ENCODE data around the gene JCAD. TPM values are rescaled to one million over a fixed set of nuclear protein-coding genes. Genes with fewer than 3 reads are reported as not detected.

JCAD gene
- total and polyA plus RNA-seq, 9 donors: 10.0 to 71.7 (median 23.8) TPM

DNA sequence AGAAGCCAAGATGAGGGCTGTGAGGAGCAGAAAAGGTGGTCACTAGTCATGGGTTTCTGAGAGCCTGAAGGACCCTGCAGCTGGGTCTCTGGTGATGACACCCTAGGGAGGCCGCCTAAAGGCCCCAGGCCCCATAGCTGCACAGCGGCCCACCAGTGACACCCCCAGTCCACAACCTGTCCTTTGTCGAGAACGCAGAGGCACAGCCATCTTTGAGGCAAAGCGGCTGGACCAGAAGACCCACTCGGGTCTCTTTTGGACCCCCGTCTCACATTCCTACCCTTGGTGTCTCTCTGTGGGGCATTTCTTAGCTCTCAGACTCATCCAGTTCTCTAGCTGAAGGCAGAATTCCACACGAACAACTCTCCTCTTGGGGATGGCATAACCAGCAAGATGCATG, 18.8 kb downstream of the JCAD start:
- intact Hi-C loops (cut with DNase I): no loop called here
- Histone ChIP-seq H3K9me3 (no peaks in the 10 kb centered on the region), H3K36me3 (no peaks in the 10 kb centered on the region), H3K4me3 (no peak overlapping the region), H3K27ac (no peak overlapping the region), H3K27me3 (no peaks in the 10 kb centered on the region), H3K4me1 (ENCODE audit: insufficient read depth) (peaks cover 3% of the 10 kb centered on the region)
- WGBS, 3 donors: 94 to 98% (median 95%) methylated on average over 8 of the region's 8 CpGs
- DNase-seq: no peak
- TF ChIP-seq, protein P1, sequence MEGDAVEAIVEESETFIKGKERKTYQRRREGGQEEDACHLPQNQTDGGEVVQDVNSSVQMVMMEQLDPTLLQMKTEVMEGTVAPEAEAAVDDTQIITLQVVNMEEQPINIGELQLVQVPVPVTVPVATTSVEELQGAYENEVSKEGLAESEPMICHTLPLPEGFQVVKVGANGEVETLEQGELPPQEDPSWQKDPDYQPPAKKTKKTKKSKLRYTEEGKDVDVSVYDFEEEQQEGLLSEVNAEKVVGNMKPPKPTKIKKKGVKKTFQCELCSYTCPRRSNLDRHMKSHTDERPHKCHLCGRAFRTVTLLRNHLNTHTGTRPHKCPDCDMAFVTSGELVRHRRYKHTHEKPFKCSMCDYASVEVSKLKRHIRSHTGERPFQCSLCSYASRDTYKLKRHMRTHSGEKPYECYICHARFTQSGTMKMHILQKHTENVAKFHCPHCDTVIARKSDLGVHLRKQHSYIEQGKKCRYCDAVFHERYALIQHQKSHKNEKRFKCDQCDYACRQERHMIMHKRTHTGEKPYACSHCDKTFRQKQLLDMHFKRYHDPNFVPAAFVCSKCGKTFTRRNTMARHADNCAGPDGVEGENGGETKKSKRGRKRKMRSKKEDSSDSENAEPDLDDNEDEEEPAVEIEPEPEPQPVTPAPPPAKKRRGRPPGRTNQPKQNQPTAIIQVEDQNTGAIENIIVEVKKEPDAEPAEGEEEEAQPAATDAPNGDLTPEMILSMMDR (IDR thresholded peaks at IDR 0.05): no peak
- TF ChIP-seq POLR2A (IDR thresholded peaks at IDR 0.05) (no peak), EP300 (IDR thresholded peaks at IDR 0.05) (no peak)

DNA sequence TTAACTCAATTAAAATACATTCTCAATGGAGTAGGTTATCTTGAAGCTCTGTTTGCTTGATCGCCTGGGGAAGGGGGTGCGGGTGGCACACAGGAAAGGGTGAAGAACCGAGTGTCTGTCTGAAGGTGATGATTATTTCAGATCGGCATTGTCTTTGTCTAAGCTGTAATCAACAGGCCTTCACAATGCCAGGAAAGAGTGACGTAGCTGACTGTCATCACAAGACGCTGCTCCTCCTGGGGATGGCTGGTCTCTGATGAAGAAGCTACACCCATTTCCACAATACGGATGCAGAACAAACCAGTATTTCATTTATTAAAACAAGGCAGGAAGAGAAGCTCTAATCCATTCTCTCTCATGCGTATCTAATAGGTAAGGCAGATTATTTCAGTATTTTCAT, 19.4 kb downstream of the JCAD start:
- no peak overlapping the region for H3K4me3 ChIP-seq
- H3K36me3 ChIP-seq: no peaks in the 10 kb centered on the region
- TF ChIP-seq EP300 (IDR thresholded peaks at IDR 0.05) (no peak), POLR2A (IDR thresholded peaks at IDR 0.05) (no peak)
- TF ChIP-seq, protein P1 (IDR thresholded peaks at IDR 0.05): no peak
- H3K27ac ChIP-seq: no peak overlapping the region
- intact Hi-C loops (cut with DNase I): no loop called here
- peaks cover 3% of the 10 kb centered on the region for H3K4me1 ChIP-seq (ENCODE audit: insufficient read depth)
- H3K27me3 ChIP-seq: no peaks in the 10 kb centered on the region
- DNase-seq: no peak
- no peaks in the 10 kb centered on the region for H3K9me3 ChIP-seq
- WGBS, 3 donors: 91 to 94% (median 94%) methylated on average over 8 of the region's 8 CpGs

DNA sequence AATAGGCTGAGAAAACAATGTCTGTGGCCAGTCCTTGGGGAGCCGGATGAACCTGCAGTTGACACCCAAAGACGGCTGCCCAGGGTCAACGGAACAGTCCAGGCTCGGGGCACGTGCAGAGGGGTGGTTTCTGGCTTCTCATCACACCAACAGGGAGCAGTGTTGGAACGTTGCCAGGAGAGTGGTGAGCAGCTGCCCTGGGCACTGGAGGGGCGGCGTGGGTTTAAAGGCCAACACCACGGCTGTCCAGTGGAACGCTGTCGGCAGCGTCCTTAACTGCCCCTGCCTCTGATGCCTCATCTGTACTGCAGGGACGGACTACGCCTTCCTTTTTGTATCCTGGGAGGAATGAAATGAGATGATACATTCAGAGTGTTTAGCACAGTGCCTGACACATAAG, 19.8 kb downstream of the JCAD start:
- peak in 1 of 5 donors; percentile 32 for DNase-seq
- WGBS, 3 donors: 87 to 89% (median 88%) methylated on average over 14 of the region's 14 CpGs
- intact Hi-C loops (cut with DNase I): no loop called here
- no peaks in the 10 kb centered on the region for H3K9me3 ChIP-seq
- H3K4me1 ChIP-seq (ENCODE audit: insufficient read depth): peaks cover 3% of the 10 kb centered on the region
- TF ChIP-seq, protein P1 (IDR thresholded peaks at IDR 0.05): no peak
- TF ChIP-seq EP300 (IDR thresholded peaks at IDR 0.05): no peak
- no peak for TF ChIP-seq POLR2A (IDR thresholded peaks at IDR 0.05)
- no peak overlapping the region for H3K4me3 ChIP-seq
- H3K36me3 ChIP-seq: no peaks in the 10 kb centered on the region
- H3K27me3 ChIP-seq: no peaks in the 10 kb centered on the region
- H3K27ac ChIP-seq: no peak overlapping the region

DNA sequence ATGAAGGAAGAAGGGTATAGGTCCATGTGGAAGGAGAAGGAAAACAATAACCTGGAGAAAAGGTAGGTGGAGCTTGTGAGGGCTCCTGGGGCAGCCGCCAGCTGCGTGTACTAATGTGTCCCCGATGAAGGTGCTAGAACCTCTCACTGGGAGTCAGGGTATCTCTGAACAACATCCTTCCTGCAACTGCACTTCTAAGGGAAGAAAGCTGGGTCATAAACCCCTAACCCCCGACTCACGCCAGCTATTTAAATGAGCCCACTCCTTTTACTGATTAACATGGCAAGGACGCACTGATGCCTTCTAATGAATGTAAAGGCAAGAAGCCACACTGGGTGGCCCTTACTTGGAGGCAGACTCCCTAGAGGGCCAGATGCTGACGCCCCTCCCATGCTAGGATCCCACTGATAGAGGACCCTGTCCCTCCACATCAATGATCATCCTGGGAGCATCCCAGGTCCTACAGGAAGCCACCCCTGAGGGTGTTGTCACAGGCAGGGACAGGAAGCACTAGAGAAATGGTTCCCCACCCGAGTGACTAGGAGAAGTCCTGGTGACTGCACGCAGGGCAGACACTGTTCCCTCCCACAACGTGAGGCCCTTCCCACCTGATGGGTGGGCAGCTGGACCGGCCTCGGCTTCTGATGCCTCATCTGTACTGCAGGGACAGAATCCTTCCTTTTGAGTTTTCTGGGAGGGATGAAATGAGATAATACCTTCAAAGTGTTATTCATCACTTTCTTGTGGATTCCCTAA, 20.4 kb downstream of the JCAD start:
- TF ChIP-seq EP300 (IDR thresholded peaks at IDR 0.05) (no peak), POLR2A (IDR thresholded peaks at IDR 0.05) (no peak)
- TF ChIP-seq, protein P1 (IDR thresholded peaks at IDR 0.05): no peak
- Histone ChIP-seq H3K4me1 (ENCODE audit: insufficient read depth) (peaks cover 3% of the 10 kb centered on the region), H3K36me3 (no peaks in the 10 kb centered on the region), H3K27ac (no peak overlapping the region), H3K4me3 (no peak overlapping the region), H3K9me3 (no peaks in the 10 kb centered on the region), H3K27me3 (no peaks in the 10 kb centered on the region)
- no peak for DNase-seq
- intact Hi-C loops (cut with DNase I): no loop called here
- 87 to 90% (median 89%) methylated on average over 12 of the region's 12 CpGs for WGBS, 3 donors

Measured in ovary (tissue), 9 donors.